ENCODE results near the gene CGA.

- TF ChIP-seq CTCF (IDR thresholded peaks at IDR 0.05; ENCODE audit: low read depth, low read length, missing input control), result no peak
- TF ChIP-seq FOXA1 (IDR thresholded peaks at IDR 0.05), result no peak
- no peak for TF ChIP-seq TAF1 (conservative IDR thresholded peaks at IDR 0.05)
- no peak for TF ChIP-seq JUND (IDR thresholded peaks at IDR 0.05)
- no peak for TF ChIP-seq RAD21 (IDR thresholded peaks at IDR 0.05)
Measured at GRCh38 chr6:87075168-87075567, 19.7 kb downstream of the CGA start.

All from liver (tissue), 3 donors.